Skeletal muscle satellite cell (primary cell): ENCODE data around the gene IREB2.
A peak's percentile ranks its signal among the peaks of the same experiment; 100 is the strongest.

ENCODE experiments used
- H3K27me3 ChIP-seq: 2 replicates; pipeline ENCODE4 v1.7.0; 2013; ENCODE audit warnings: low read length; ENCODE audit not compliant: control insufficient read depth, insufficient read depth
- H3K36me3 ChIP-seq: 2 replicates; pipeline ENCODE4 v1.7.0; 2013; ENCODE audit warnings: mild to moderate bottlenecking, control low read depth, low read length; ENCODE audit not compliant: insufficient read depth
- H3K4me1 ChIP-seq: 2 replicates; pipeline ENCODE4 v1.7.0; 2013; ENCODE audit warnings: low read length; ENCODE audit not compliant: control insufficient read depth, insufficient read depth
- H3K4me2 ChIP-seq: 2 replicates; pipeline ENCODE4 v1.7.0; 2013; ENCODE audit warnings: mild to moderate bottlenecking, low read length
- H3K4me3 ChIP-seq: 2 replicates; pipeline ENCODE4 v1.7.0; 2013; ENCODE audit warnings: low read length
- H3K9ac ChIP-seq: 2 replicates; pipeline ENCODE4 v1.7.0; 2013; ENCODE audit warnings: mild to moderate bottlenecking, low read depth, low read length, moderate library complexity
- H3K9me3 ChIP-seq: replicated peaks from 2 replicates; pipeline ENCODE4 v1.7.0; 2013; ENCODE audit warnings: mild to moderate bottlenecking, control low read depth, low read length

The IREB2 gene

DNA sequence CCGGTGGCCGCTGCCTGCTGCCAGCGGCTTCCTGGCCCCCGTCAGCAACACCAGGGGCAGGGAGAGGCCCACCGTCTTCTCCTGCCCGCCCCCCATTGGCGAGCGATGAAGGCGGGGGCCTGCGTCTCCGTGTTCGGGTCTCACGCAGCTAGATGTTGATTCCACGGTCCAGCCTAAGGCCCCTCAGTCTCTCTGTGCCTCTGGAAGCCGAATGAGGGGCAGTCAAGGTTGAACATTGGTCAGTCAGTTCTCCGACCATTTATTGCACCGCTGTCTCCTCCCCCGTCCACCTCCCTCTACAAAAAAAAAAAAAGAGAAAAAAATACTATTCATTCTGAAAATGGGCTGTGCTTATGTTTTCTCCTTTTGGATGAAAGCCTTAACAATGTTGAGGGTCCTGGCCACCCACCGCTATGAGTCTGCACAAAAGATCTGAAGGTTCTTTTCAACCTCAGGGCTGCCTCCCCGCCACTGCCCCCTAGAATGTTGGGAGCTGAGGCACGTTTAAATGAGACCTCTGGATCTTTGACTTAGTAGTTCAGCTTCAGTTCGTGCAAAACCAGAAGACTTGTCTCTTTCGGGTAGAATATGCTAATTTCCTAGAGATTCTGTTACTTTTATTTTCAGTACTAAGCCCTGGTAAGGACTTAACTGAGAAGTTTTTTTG is 736 bp downstream of the IREB2 start:
- Histone ChIP-seq H3K9ac (peak overlapping the region; percentile 100), H3K36me3 (peaks cover 38% of the 10 kb centered on the region), H3K27me3 (no peaks in the 10 kb centered on the region), H3K4me3 (peak overlapping the region; percentile 99), H3K9me3 (no peaks in the 10 kb centered on the region), H3K4me2 (peak overlapping the region; percentile 88), H3K4me1 (peaks cover 19% of the 10 kb centered on the region)

DNA sequence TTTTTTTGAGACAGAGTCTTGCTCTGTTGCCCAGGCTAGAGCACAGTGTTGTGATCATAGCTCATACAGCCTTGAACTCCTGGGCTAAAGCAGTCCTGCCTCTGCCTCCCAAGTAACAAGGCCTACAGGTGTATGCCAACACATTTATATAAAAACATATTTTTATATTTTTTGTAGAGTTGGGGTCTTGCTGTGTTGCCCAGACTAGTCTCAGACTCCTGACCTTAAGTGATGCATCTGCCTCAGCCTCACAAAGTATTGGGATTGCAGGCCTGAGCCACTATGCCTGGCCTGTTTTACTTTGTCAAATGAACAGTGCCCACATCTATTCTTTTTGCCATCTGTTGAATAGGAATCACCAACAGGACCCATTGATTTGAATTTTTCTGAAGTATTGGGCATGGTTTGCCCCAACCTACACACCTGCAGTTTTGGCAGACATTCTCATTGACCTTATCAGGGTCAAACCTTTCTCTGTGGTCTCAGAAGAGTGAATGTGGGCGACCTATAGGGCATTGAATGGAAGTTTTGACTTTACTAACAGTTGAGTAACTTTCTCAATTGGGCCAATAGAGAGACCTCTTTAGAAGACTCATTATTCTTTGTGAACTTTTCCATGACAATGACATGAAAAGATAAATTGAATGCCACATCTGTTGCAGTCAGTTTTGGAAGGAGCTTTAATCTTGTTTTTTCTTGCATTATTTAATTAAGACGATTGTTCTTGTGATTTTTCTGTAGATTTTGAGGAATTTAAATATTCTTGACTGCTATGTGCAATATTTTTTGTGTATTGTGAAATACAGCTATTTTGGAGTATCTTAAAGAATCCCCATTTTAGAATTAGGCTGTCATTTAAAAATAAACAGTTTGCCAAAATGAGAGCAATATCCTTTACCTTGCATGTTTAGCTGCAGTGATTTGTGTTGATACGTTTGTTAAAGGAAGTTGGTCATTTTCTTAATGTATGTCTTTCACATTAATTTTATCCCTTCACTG is 2.7 kb downstream of the IREB2 start:
- no peaks in the 10 kb centered on the region for H3K9me3 ChIP-seq
- no peaks in the 10 kb centered on the region for H3K27me3 ChIP-seq
- peak overlapping the region; percentile 6 for H3K9ac ChIP-seq
- no peak overlapping the region for H3K4me3 ChIP-seq
- H3K4me2 ChIP-seq, result no peak overlapping the region
- H3K36me3 ChIP-seq, result peaks cover 55% of the 10 kb centered on the region
- peaks cover 19% of the 10 kb centered on the region for H3K4me1 ChIP-seq

- Histone ChIP-seq H3K4me3 (no peak overlapping the region), H3K4me1 (peaks cover 13% of the 10 kb centered on the region), H3K4me2 (no peak overlapping the region), H3K27me3 (no peaks in the 10 kb centered on the region), H3K9ac (no peak overlapping the region), H3K9me3 (no peaks in the 10 kb centered on the region), H3K36me3 (peaks cover 74% of the 10 kb centered on the region)
These were observed 6.2 kb downstream of the IREB2 start for GRCh38 chr15:78444255-78444654.

DNA sequence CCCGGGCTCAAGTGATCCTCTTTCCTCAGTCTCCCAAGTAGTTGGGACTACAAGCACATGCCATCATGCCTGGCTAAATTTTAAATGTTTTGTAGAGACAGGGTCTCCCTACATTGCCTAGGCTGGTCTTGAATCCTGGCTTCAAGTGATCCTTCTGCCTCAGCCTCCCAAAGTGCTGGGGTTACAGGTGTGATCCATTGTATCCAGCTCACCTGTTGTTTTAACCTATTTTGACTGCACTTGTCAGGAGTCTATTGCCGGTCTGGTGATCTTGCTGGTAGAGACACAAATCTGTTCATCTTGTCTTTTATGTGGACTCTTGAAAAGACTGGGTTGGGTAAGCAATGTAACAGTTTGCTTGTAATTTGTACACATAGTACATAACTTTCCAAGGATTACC is 7.9 kb downstream of the IREB2 start:
- no peaks in the 10 kb centered on the region for H3K4me1 ChIP-seq
- H3K4me3 ChIP-seq, result no peak overlapping the region
- H3K9me3 ChIP-seq, result no peaks in the 10 kb centered on the region
- no peak overlapping the region for H3K9ac ChIP-seq
- no peak overlapping the region for H3K4me2 ChIP-seq
- H3K27me3 ChIP-seq, result no peaks in the 10 kb centered on the region
- peaks cover 65% of the 10 kb centered on the region for H3K36me3 ChIP-seq

GRCh38 chr15:78446551-78446950 is 8.5 kb downstream of the IREB2 start:
- H3K4me3 ChIP-seq, result no peak overlapping the region
- H3K9ac ChIP-seq, result no peak overlapping the region
- no peaks in the 10 kb centered on the region for H3K27me3 ChIP-seq
- H3K9me3 ChIP-seq, result no peaks in the 10 kb centered on the region
- H3K4me2 ChIP-seq, result no peak overlapping the region
- no peaks in the 10 kb centered on the region for H3K4me1 ChIP-seq
- H3K36me3 ChIP-seq, result peaks cover 58% of the 10 kb centered on the region

GRCh38 chr15:78448441-78449219 is 10.6 kb downstream of the IREB2 start:
- Histone ChIP-seq H3K27me3 (no peaks in the 10 kb centered on the region), H3K4me2 (no peak overlapping the region), H3K9me3 (no peaks in the 10 kb centered on the region), H3K9ac (no peak overlapping the region), H3K36me3 (peaks cover 41% of the 10 kb centered on the region), H3K4me3 (no peak overlapping the region), H3K4me1 (no peaks in the 10 kb centered on the region)

DNA sequence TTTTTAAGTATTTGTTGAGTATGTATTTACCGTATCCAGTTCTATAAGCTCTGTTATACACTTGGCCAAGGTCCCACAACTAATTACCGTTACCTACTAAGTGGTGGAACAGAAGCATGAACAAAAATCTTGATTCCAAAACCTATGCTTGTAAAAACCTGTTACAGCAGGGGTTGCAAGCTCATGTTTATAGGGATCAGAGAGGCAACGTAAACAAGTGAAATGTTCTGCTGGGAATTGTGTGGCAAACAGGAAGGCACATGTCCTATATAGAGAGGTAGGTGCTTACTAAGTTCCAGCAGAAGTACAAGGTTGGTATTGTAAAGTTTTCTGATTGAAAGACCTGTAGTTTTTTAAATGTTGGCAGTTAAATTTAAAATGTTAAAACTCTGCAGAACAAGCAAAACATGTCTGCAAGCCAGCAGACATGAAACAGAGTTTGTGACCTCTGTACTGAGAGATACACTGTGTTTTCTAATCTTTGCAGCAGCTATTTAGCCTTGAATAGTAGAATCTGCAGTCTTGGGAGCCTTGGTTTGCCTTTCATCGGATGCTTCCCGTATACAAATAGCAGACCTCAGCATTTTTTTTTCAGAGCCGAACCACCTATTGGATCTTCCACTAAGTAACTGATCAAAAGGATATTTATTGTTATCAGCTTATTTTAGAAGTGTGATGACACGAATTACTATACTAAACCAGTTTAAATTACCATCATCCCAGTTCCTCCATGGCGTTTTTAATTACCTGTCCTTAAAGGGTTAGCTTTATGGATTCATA is 11.4 kb downstream of the IREB2 start:
- Histone ChIP-seq H3K4me1 (peaks cover 3% of the 10 kb centered on the region), H3K4me3 (no peak overlapping the region), H3K9ac (no peak overlapping the region), H3K36me3 (peaks cover 33% of the 10 kb centered on the region), H3K27me3 (no peaks in the 10 kb centered on the region), H3K9me3 (no peaks in the 10 kb centered on the region), H3K4me2 (no peak overlapping the region)

- no peak overlapping the region for H3K9ac ChIP-seq
These were observed 12.4 kb downstream of the IREB2 start for GRCh38 chr15:78450285-78450858.

GRCh38 chr15:78452485-78452884 is 14.5 kb downstream of the IREB2 start:
- no peak overlapping the region for H3K9ac ChIP-seq
- H3K9me3 ChIP-seq, result no peaks in the 10 kb centered on the region
- peaks cover 26% of the 10 kb centered on the region for H3K4me1 ChIP-seq
- H3K36me3 ChIP-seq, result peaks cover 9% of the 10 kb centered on the region
- no peaks in the 10 kb centered on the region for H3K27me3 ChIP-seq
- no peak overlapping the region for H3K4me3 ChIP-seq
- H3K4me2 ChIP-seq, result no peak overlapping the region

More at GRCh38 chr15:78450285-78450858, 12.4 kb downstream of the IREB2 start:
- peaks cover 26% of the 10 kb centered on the region for H3K36me3 ChIP-seq
- no peak overlapping the region for H3K4me3 ChIP-seq
- no peaks in the 10 kb centered on the region for H3K27me3 ChIP-seq
- no peaks in the 10 kb centered on the region for H3K9me3 ChIP-seq
- peaks cover 5% of the 10 kb centered on the region for H3K4me1 ChIP-seq
- H3K4me2 ChIP-seq, result no peak overlapping the region

- no peaks in the 10 kb centered on the region for H3K9me3 ChIP-seq
- no peak overlapping the region for H3K4me3 ChIP-seq
- H3K9ac ChIP-seq, result no peak overlapping the region
- H3K4me1 ChIP-seq, result peaks cover 36% of the 10 kb centered on the region
- no peak overlapping the region for H3K4me2 ChIP-seq
- H3K36me3 ChIP-seq, result peaks cover 4% of the 10 kb centered on the region
- no peaks in the 10 kb centered on the region for H3K27me3 ChIP-seq
These were observed 15.4 kb downstream of the IREB2 start for GRCh38 chr15:78453447-78453846.
